ENCODE results near the gene PLOD2.

The PLOD2 gene
- total RNA-seq, result 0.05 to 2.7 reads per million in 2 donors

- no peak for DNase-seq
These were observed at the start of gene PLOD2 for GRCh38 chr3:146160964-146161662. Gene PLOD2, minus strand, starts transcription at chr3:146161184. Its CDS starts 195 bp downstream, at chr3:146160989.

DNA sequence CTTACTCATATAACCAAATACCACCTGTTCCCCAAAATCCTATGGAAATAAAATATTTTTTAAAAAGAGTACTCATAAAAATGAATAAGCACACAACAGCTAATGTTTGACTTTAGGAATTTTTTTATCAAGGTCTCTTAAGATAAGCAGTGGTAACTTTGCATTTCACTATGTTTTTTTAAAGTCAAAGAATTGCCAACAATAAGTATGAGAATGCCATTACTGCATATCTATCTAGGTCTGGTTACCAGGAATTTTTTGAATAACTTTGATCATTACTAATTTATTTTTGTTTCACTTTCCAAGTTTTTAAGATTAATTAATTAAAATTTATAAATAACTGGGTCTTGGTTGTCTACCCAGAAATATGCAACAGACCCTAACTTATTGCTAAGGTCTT is 48.4 kb upstream of the PLOD2 start:
- DNase-seq, result no peak

DNA sequence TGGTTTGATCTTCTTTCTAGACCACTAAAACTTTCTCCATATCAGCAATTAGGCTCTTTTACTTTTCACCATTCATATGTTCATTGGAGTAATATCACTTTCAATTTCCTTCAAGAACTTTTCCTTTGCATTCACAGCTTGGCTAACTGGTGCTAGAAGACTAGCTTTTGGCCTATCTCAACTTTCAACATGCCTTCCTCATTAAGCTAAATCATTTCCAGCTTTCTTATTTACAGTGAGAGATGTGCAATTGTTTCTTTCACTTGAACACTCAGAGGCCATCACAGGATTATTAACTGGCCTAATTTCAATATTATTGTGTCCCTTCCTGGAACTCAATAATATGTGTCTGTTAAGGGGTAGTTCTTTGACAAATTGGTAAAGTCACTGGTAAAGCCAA is 42.8 kb upstream of the PLOD2 start:
- no peak for DNase-seq

- no peak for DNase-seq
These were observed 39.7 kb upstream of the PLOD2 start for GRCh38 chr3:146200461-146201220.

DNA sequence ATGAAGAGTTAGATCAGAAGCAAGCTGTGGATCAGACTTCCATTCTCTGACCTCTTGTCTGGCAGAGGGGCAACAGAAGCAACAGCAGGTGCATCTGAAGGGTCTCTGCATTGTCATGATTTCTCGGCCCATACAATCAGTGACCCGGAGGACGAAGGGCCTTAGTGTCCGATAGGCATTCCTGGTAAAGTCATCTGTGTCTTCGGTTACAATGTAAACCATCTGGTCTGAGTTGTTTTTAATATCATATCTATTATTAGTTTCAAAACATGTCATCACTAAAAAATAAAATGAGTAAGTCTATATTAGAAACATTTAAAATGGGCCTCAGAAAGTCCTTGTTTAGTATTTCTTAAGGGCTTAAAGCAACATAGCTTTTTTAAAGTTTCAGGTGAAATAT is 38.8 kb upstream of the PLOD2 start:
- no peak for DNase-seq

- DNase-seq, result no peak
These were observed 35.8 kb upstream of the PLOD2 start for GRCh38 chr3:146196789-146197188.

- DNase-seq, result no peak
These were observed 34.6 kb upstream of the PLOD2 start for GRCh38 chr3:146195605-146196004.

GRCh38 chr3:146195030-146195429 is 34.0 kb upstream of the PLOD2 start:
- DNase-seq, result no peak

DNA sequence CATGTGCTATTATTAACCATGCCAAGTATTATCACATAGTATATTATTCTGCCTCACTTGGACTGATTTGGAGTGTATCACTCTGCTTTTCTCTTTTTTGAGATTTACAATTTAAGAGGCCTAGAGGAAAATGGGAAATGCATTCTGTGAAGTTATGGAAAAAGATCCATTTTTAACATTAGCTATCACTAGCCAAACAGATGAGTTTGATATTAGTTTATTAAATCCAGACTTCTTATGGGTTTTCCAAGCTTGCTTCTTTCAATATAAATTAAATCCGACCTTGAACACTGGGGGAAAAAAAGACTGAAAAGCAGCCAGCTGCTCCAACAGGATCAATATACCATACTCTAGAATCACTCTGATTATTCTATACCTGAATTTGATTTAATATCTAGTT is 30.1 kb upstream of the PLOD2 start:
- DNase-seq, result no peak

- no peak for DNase-seq
These were observed 28.7 kb upstream of the PLOD2 start for GRCh38 chr3:146189519-146190173.

- no peak for DNase-seq
These were observed 26.5 kb upstream of the PLOD2 start for GRCh38 chr3:146187334-146187950.

DNA sequence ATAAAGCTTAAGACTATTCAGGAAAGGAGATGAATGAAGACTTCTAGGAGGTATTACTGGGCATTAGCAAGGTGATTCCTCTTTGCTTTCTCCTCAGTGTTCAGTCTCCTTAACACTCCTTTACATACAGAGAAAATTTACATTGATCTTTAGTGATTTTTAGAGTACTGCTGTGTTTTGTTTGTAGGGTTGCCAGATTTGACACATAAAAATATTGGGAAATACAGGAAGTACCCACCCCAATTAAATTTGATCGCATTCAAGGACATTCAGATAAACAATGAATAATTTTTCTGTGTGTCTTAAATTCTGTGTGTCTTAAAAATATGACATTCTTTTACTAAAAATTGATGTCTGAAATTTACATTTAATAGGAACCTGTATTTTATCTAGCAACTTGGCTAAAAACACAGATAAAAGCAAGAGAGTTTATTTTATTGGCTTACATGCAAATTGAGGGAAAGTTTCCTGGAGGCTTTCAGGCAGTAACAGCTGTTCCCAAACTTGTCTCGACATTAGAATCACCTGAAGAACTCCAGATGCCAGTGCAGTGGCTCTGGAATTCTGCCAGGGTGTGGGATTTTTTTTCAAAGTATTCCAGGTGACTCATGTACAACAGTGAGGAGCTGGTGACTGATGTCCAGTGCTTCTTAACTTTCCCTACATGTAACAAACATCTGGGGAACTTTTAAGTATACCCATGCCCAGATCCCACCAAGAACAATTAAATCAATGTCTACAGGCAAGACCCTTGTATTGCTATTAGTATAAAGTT is 23.4 kb upstream of the PLOD2 start:
- DNase-seq, result no peak

GRCh38 chr3:146181216-146181615 is 20.2 kb upstream of the PLOD2 start:
- DNase-seq, result no peak

DNA sequence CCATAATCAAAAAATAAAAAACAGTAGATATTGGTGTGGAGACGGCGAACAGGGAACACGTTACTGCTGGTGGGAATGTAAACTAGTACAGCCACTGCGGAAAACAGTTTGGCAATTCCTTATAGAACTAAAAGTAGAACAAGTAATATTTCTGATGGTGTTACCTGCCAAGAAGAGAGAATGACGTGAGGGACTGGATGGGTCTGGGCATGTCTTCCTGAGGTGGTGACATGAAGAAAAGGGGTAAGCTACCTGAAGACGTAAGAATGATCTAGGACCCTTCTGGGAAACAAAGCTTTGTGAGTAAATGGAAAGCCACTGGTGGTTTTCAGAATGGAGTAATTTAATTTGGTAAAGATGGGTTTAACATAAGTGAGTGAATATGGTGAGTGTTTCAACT is 19.4 kb upstream of the PLOD2 start:
- DNase-seq, result no peak

DNA sequence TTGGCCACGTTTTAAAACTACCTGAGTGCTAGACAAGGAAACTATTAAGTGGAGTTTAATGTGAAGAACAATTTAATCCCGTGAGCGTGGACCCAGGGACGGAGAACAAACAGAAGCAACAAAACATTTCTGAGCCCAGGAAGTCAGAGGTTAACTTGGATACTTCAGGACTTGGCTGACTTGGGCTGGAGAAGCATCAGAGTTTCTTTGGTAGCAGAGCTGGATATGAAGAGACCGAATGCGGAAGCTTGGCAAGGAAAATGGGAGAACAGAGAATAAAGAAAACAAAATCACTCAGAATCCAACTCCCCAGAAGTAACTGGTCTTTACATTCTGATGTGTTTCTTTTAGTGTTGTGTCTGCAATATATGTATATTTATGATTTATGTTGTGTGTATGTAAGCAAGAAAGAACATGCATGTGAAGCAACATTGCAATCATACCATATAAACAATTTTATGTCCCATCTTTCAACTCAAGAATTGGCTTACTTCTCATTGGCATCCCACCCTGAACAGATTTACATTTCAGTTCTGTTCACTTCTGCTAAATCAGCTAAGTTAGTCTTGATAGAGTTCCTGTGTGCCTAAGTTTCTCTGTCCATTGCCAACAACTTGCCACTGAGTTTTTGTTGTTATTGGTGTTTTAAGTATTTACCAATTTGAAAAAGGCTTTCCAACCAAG is 17.2 kb upstream of the PLOD2 start:
- DNase-seq, result no peak

- no peak for DNase-seq
These were observed 16.5 kb upstream of the PLOD2 start for GRCh38 chr3:146177519-146177918.

DNA sequence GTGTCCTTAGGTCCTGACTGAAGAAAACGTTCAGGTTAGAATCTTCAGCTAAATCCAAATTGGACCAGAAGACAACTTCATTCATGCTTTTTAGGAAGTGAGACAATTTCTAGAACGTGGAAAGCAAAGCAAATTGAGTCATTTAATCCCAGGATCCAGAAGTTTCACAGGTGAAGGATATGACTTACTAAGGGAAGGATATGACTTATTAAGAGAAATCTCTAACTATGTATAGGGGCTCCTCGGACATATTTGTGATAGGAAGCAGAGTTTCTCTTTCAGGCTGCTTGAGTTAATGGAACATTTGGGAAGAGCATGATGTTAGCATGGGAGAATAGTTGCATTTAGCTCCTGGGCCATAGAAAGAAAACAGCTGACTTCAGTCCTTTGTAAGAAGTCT is 16.1 kb upstream of the PLOD2 start:
- DNase-seq, result no peak

- DNase-seq, result no peak
These were observed 11.6 kb upstream of the PLOD2 start for GRCh38 chr3:146172586-146172985.

GRCh38 chr3:146170591-146170990 is 9.6 kb upstream of the PLOD2 start:
- DNase-seq, result no peak

DNA sequence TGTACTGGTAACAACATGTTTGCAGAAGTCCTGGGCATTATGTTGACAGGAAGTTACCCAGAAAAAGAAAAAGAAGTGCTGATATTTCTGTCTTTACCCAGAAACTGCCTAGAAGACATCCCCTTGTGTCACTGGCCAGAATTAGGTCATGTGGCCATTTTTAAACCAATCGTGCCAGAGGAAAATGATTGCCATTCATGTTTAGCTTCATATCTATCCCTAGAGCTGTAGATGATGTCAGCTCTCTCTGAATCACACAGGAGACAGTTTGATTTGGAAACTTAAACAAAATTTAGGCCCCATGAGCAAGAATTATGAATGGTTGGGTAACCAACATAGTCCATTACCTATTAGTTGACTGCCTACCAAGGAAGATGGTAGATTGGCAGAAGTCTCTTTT is 8.9 kb upstream of the PLOD2 start:
- DNase-seq, result no peak

- no peak for DNase-seq
These were observed 5.8 kb upstream of the PLOD2 start for GRCh38 chr3:146166826-146167225.

GRCh38 chr3:146166415-146166821 is 5.4 kb upstream of the PLOD2 start:
- DNase-seq, result no peak
